B cell (primary cell): ENCODE measurements around the gene BIRC7. TPM values are rescaled to one million over a fixed set of nuclear protein-coding genes. Genes with fewer than 3 reads are reported as not detected.

Source experiments
- ATAC-seq: fragments of 200-7000 bp; cut with Tn5 transposase; one replicate; pipeline ENCODE4 v1.10.0; 2021; ENCODE audit warnings: low read depth, mild to moderate bottlenecking, moderate number of reproducible peaks, moderate library complexity
- CTCF ChIA-PET: fragments of 350-600 bp; sonication (Branson Sonifier 250); formaldehyde crosslinking; loops from one replicate; lab custom pipeline; 2021; ENCODE audit warnings: antibody characterized with exemption, inconsistent platforms; lab: Charles Lee
- POLR2A ChIA-PET: fragments of 350-600 bp; sonication (Branson Sonifier 250); formaldehyde crosslinking; loops from one replicate; lab custom pipeline; 2021; ENCODE audit warnings: antibody characterized with exemption; lab: Charles Lee
- DNase-seq: peaks from one replicate; pipeline ENCODE4 v3.0.0; 2013
- H2AFZ ChIP-seq: 2 replicates; pipeline ENCODE4 v1.6.1; 2012; ENCODE audit warnings: mild to moderate bottlenecking, low read depth, low read length; ENCODE audit not compliant: insufficient read depth, poor library complexity, severe bottlenecking
- H3K27ac ChIP-seq, 2 donors: 1 replicate in 1 of 2; 2 replicates in 1 of 2; pipeline ENCODE4 v1.5.1; 2012 to 2013; ENCODE audit warnings: low read length in 2 of 2, mild to moderate bottlenecking in 2 of 2, moderate library complexity in 1 of 2
- H3K27me3 ChIP-seq, 4 experiments: fragments of 200-600 bp in 1 of 4; sonication (generic) in 1 of 4; replicated peaks in 1 of 4; 1 replicate in 2 of 4; 2 replicates in 2 of 4; pipeline versions ENCODE4 v1.6.1 to v1.7.0; 2013 to 2016; ENCODE audit warnings: low read length in 3 of 4, mild to moderate bottlenecking in 2 of 4, mixed read lengths in 1 of 4, moderate library complexity in 1 of 4; ENCODE audit not compliant: insufficient read depth in 4 of 4, control insufficient read depth in 3 of 4; ENCODE audit errors: control extremely low read depth in 1 of 4
- H3K36me3 ChIP-seq, 2 experiments: replicated peaks in 1 of 2; 1 replicate in 1 of 2; 2 replicates in 1 of 2; pipeline versions ENCODE4 v1.6.1 to v1.7.1; 2013; ENCODE audit warnings: low read length in 1 of 2; ENCODE audit not compliant: insufficient read depth in 2 of 2, control insufficient read depth in 1 of 2; ENCODE audit errors: control extremely low read depth in 1 of 2, extremely low read depth in 1 of 2
- H3K4me1 ChIP-seq, 2 donors: fragments of 200-600 bp in 1 of 2; sonication (generic) in 1 of 2; 1 replicate in 1 of 2; 2 replicates in 1 of 2; pipeline versions ENCODE4 v1.5.1 to v1.6.1; 2013 to 2017; ENCODE audit warnings: low read length in 2 of 2; ENCODE audit not compliant: control insufficient read depth in 2 of 2, insufficient read depth in 2 of 2
- H3K4me2 ChIP-seq: replicated peaks from 2 replicates; pipeline ENCODE3; 2012; ENCODE audit warnings: mild to moderate bottlenecking, low read depth, low read length; ENCODE audit not compliant: poor library complexity, severe bottlenecking
- H3K4me3 ChIP-seq, 5 experiments: fragments of 200-600 bp in 1 of 5; sonication (generic) in 1 of 5; 1 replicate in 3 of 5; 2 replicates in 2 of 5; pipeline versions ENCODE4 v1.5.1 to v1.7.0; 2011 to 2016; ENCODE audit warnings: low read length in 4 of 5, mild to moderate bottlenecking in 4 of 5, low read depth in 2 of 5, control low read depth in 1 of 5, moderate library complexity in 1 of 5; ENCODE audit not compliant: insufficient read depth in 1 of 5; ENCODE audit errors: control extremely low read depth in 1 of 5, extremely low read depth in 1 of 5
- H3K79me2 ChIP-seq: fragments of 200-600 bp; sonication (generic); one replicate; pipeline ENCODE4 v1.6.0; 2016; ENCODE audit warnings: low read length; ENCODE audit not compliant: control insufficient read depth, insufficient read depth
- H3K9ac ChIP-seq: fragments of 200-600 bp; sonication (generic); 2 replicates; pipeline ENCODE4 v1.6.1; 2017; ENCODE audit warnings: mild to moderate bottlenecking, low read length, moderate library complexity
- H3K9me3 ChIP-seq, 3 donors: one replicate each; pipeline versions ENCODE4 v1.6.1 to v1.7.1; 2013; ENCODE audit warnings: low read length in 2 of 3; ENCODE audit not compliant: control insufficient read depth in 2 of 3, insufficient read depth in 1 of 3; ENCODE audit errors: control extremely low read depth in 1 of 3
- H4K20me1 ChIP-seq: 2 replicates; pipeline ENCODE4 v1.6.0; 2012; ENCODE audit warnings: mild to moderate bottlenecking, low read length; ENCODE audit not compliant: insufficient read depth, control insufficient read depth, poor library complexity, severe bottlenecking
- H3K27ac Mint-ChIP-seq: one replicate; pipeline ENCODE4 v1.8.0; 2021; ENCODE audit warnings: mixed read lengths
- H3K27me3 Mint-ChIP-seq: one replicate; pipeline ENCODE4 v1.8.0; 2021; ENCODE audit warnings: mixed read lengths
- H3K4me1 Mint-ChIP-seq: one replicate; pipeline ENCODE4 v1.8.0; 2021; ENCODE audit warnings: mixed read lengths
- H3K4me3 Mint-ChIP-seq: one replicate; pipeline ENCODE4 v1.8.0; 2021; ENCODE audit warnings: mixed read lengths
- H3K9me3 Mint-ChIP-seq: one replicate; pipeline ENCODE4 v1.8.0; 2022; ENCODE audit warnings: mixed read lengths; ENCODE audit not compliant: insufficient read depth
- EZH2 ChIP-seq: IDR thresholded peaks from 2 replicates; pipeline ENCODE4 v1.6.1; 2012; ENCODE audit warnings: borderline replicate concordance, low read depth, mild to moderate bottlenecking, moderate library complexity, low read length; ENCODE audit not compliant: insufficient read depth, poor library complexity, severe bottlenecking
- WGBS: methylation state at CpG from one replicate; pipeline ENCODE4 v1.1.5; 2013; ENCODE audit warnings: missing lambda C conversion rate; ENCODE audit not compliant: insufficient coverage; 5-methylcytosine and 5-hydroxymethylcytosine counted together
- intact Hi-C: fragments of 100-400 bp; cut with micrococcal nuclease; formaldehyde crosslinking; loops from one replicate; pipeline ENCODE4 v1.10.0; 2022
- polyA plus RNA-seq: library from polyadenylated mRNA; depleted of rRNA; stranded (reverse); fragments of >200 nt; gene quantifications from 2 replicates; pipeline ENCODE4 v1.2.3, GENCODE V29; 2012
- total RNA-seq, 2 donors: library from RNA; stranded (reverse); fragments of 120-200 nt in 1 of 2; gene quantifications; 1 replicate in 1 of 2; 2 replicates in 1 of 2; pipeline versions ENCODE4 v1.2.3 to v1.2.4, GENCODE V29; 2013 to 2022
- TF ChIP-seq, protein P1 (sequence below): fragments of 200-600 bp; IDR thresholded peaks from one replicate; pipeline ENCODE4 v1.8.0; 2022; ENCODE audit warnings: antibody characterized with exemption, mild to moderate bottlenecking

Gene BIRC7
- total and polyA plus RNA-seq, 2 donors (not counting 1 experiment from before 2014, with no cell fraction given): 0.12 TPM; not detected in 1

DNA sequence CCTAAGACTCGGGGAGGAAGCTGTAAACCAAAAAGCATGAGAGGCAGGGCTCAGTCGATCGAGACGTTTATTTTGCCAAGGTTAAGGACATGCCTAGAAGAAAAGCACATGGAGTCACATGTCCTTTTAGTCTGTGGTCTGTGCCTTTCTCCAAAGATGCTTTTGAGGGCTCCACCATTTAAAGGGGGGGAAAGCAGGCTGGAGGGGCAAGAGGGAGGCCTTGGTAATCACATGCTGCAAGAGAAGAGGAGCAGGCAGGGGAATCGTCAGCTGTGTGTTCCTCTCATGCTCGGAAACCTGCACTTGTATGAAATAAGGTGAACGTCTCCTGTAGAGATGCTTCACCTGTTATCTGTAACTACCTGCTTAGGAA, 10.6 kb upstream of the BIRC7 start:
- Mint-ChIP-seq H3K4me1 (no peaks in the 10 kb centered on the region), H3K27me3 (peaks cover 27% of the 10 kb centered on the region), H3K9me3 (no peaks in the 10 kb centered on the region), H3K27ac (no peak overlapping the region), H3K4me3 (no peak overlapping the region)
- no peak overlapping the region for H3K4me2 ChIP-seq
- CTCF ChIA-PET: interaction anchor here (2.0 to 3.4 kb wide), 5 partner anchors 10 to 156 kb away, joined by 4 to 35 read pairs (median 21); partner anchors contain the start of gene BIRC7
- TF ChIP-seq, protein P1, sequence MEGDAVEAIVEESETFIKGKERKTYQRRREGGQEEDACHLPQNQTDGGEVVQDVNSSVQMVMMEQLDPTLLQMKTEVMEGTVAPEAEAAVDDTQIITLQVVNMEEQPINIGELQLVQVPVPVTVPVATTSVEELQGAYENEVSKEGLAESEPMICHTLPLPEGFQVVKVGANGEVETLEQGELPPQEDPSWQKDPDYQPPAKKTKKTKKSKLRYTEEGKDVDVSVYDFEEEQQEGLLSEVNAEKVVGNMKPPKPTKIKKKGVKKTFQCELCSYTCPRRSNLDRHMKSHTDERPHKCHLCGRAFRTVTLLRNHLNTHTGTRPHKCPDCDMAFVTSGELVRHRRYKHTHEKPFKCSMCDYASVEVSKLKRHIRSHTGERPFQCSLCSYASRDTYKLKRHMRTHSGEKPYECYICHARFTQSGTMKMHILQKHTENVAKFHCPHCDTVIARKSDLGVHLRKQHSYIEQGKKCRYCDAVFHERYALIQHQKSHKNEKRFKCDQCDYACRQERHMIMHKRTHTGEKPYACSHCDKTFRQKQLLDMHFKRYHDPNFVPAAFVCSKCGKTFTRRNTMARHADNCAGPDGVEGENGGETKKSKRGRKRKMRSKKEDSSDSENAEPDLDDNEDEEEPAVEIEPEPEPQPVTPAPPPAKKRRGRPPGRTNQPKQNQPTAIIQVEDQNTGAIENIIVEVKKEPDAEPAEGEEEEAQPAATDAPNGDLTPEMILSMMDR: no peak
- no peak for TF ChIP-seq EZH2
- 30% methylated on average over 6 of the region's 7 CpGs for WGBS
- DNase-seq: no peak
- no peak overlapping the region for H3K4me3 ChIP-seq
- H2AFZ ChIP-seq: no peak overlapping the region
- no peaks in the 10 kb centered on the region for H3K9me3 ChIP-seq
- intact Hi-C loops: no loop called here
- POLR2A ChIA-PET: no interaction called here
- H3K27me3 ChIP-seq: peaks cover 0 to 21% (median 1%) of the 10 kb centered on the region in 4 experiments
- no peak overlapping the region for H3K9ac ChIP-seq
- no peaks in the 10 kb centered on the region for H3K79me2 ChIP-seq
- no peaks in the 10 kb centered on the region for H3K4me1 ChIP-seq
- H4K20me1 ChIP-seq: no peaks in the 10 kb centered on the region
- ATAC-seq: no peak
- no peaks in the 10 kb centered on the region for H3K36me3 ChIP-seq
- H3K27ac ChIP-seq: no peak overlapping the region

DNA sequence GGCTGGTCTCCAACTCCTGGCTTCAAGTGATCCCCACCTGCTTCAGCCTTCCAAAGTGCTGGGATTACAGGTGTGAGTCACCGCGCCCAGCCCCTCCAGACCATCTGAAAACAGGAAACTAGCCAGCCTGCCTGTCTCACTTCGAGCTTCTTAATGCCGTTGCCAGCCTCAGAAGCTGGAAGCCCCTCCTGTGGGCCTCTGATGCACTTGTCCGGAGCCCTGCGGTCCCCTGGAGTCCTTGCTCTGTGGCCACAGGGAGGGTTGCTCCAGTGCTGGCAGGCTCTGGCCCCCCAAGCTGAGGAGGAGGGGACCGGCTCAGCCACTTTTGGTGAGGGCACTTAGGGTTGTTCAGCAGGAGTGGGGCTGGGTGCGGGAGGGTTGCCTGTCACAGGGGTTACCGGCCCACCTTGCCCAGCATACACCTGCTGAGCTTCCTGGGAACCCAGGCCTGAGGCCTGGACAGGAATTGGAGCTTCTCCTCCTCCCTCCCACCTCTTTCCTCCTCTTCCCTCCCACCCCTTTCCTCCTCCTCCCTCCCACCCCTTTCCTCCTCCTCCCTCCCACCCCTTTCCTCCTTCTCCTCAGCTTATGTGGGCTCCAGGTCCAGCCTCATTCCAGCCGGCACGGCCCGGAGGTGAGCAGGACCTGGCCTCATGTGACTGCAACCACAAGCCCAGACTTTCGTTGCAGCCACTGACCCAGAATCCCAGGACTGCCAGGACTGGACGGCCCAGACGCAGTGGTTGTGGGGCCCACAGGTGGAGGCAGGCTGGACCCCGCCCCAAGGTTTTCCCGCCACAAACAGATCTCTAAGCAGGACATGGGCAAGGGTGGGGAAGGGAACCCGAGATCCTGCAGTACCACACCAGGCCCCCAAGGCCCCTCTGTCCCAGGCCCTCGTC, 9.4 kb upstream of the BIRC7 start:
- H3K79me2 ChIP-seq: no peaks in the 10 kb centered on the region
- ATAC-seq (no peak), DNase-seq (no peak)
- Mint-ChIP-seq H3K27me3 (peaks cover 33% of the 10 kb centered on the region), H3K27ac (no peak overlapping the region), H3K4me3 (no peak overlapping the region), H3K9me3 (no peaks in the 10 kb centered on the region), H3K4me1 (no peaks in the 10 kb centered on the region)
- H2AFZ ChIP-seq: no peak overlapping the region
- no peaks in the 10 kb centered on the region for H3K4me1 ChIP-seq
- H3K27me3 ChIP-seq: peaks cover 0 to 26% (median 6%) of the 10 kb centered on the region in 4 experiments
- POLR2A ChIA-PET: no interaction called here
- no peaks in the 10 kb centered on the region for H3K9me3 ChIP-seq
- CTCF ChIA-PET: interaction anchor here (0.6 kb wide), 1 partner anchor 15 kb away, joined by 3 read pairs; no protein-coding TSS in a partner anchor
- H3K4me3 ChIP-seq: no peak overlapping the region
- H3K9ac ChIP-seq: no peak overlapping the region
- no peak for TF ChIP-seq EZH2
- TF ChIP-seq, protein P1: no peak
- 86% methylated on average over 15 of the region's 19 CpGs for WGBS
- H3K4me2 ChIP-seq: no peak overlapping the region
- H3K36me3 ChIP-seq: no peaks in the 10 kb centered on the region
- H4K20me1 ChIP-seq: no peaks in the 10 kb centered on the region
- intact Hi-C loops: no loop called here
- no peak overlapping the region for H3K27ac ChIP-seq
